Right cardiac atrium (tissue), 5 donors: ENCODE results near the gene SFTPA2. TPM values are rescaled to one million over a fixed set of nuclear protein-coding genes. Genes with fewer than 3 reads are reported as not detected.
"Not testable (repeated sequence)": the region's sequence is repeated elsewhere in the genome, so short reads cannot be mapped to it uniquely, and the experiment has no call there.

Source experiments
- ATAC-seq, 2 donors: fragments of 200-7000 bp; cut with Tn5 transposase; one replicate each; pipeline versions ENCODE4 v1.8.0 to v1.9.1; 2020; ENCODE audit warnings: moderate library complexity in 2 of 2, mild to moderate bottlenecking in 1 of 2
- DNase-seq, 3 donors: peaks; one replicate each; pipeline ENCODE4 v3.0.0-alpha.2; 2020
- H3K27ac ChIP-seq: one replicate; pipeline ENCODE4 v1.5.1; 2013; ENCODE audit warnings: mild to moderate bottlenecking, low read length, control low read depth, moderate library complexity
- H3K27me3 ChIP-seq: one replicate; pipeline ENCODE4 v1.6.1; 2013; ENCODE audit not compliant: control insufficient read depth, insufficient read depth
- H3K4me1 ChIP-seq: one replicate; pipeline ENCODE4 v1.6.1; 2013; ENCODE audit warnings: low read length; ENCODE audit not compliant: control insufficient read depth, insufficient read depth
- H3K4me3 ChIP-seq: one replicate; pipeline ENCODE4 v1.5.1; 2013; ENCODE audit warnings: low read length, control low read depth
- H3K9me3 ChIP-seq: one replicate; pipeline ENCODE4 v1.6.1; 2013; ENCODE audit warnings: low read length; ENCODE audit not compliant: control insufficient read depth
- WGBS: extraction: QIAGEN DNeasy Blood & Tissue Kit; methylation state at CpG from one replicate; pipeline ENCODE4 v1.1.7; 2013; 5-methylcytosine and 5-hydroxymethylcytosine counted together
- intact Hi-C, 4 donors: fragments of 100-400 bp; cut with DNase I; formaldehyde crosslinking; loops; one replicate each; pipeline versions ENCODE4 v1.11.0 to v1.14.0; 2022 to 2023
- polyA plus RNA-seq: library from polyadenylated mRNA; stranded (reverse); fragments of 200-250 nt; gene quantifications from one replicate; pipeline ENCODE4 v1.2.3, GENCODE V29; 2013
- total RNA-seq, 4 donors: library from RNA; stranded (reverse); fragmentation: NEBNext Ultra II Directional; extraction: Animal tissue kit (Norgen Biotek cat#: 25700); gene quantifications; one replicate each; pipeline ENCODE4 v1.2.1, GENCODE V29; 2021
- donor health status: healthy with polysubstance abuse.
- donor health status: DM: no; HTN: yes; CAD: no.
- donor health status: DM: no; HTN: no; CAD: no.
- donor health status: DM: no; HTN: yes; CAD: no; lungs with severe emphysema.
- donor health status: DM: yes; HTN: yes; CAD: no.

Gene SFTPA2
- total and polyA plus RNA-seq, 5 donors, result 0.54 to 2.8 TPM; not detected in 3

DNA sequence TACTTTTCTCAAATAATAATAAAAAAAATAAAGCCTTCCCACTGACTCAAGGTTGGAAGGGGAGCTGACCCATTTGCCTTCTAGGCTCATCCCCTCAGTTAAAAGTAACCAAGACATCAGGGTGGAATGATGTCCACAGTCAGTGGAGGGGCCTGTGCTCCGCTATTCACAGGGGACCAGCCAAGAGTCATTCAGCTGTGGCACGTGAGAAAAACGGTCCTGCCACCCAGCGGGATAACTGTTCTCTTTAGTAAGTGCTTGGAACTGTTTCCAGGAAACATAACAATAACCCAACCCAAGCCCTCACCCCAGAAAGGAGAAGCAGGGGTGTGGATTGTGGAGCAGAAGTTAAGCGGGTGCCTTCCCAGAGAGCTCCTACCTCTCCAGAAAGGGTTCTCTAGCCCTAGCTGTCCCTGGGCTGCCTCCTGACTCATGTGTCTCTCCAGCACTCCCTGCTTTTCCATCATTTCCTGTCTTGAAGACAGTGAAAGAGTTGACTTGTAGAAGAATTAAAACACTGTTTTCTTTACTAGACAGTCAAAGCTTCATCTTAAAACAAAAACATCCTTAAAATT, 50.2 kb downstream of the SFTPA2 start:
- WGBS, result 37% methylated on average over 3 of the region's 5 CpGs
- DNase-seq, H3K4me3 ChIP-seq, intact Hi-C loops, H3K4me1 ChIP-seq, H3K27ac ChIP-seq, H3K9me3 ChIP-seq, H3K27me3 ChIP-seq: not testable (repeated sequence)
- ATAC-seq, result peak; percentile 30 to 58

- WGBS, result 100% methylated on average over 2 of the region's 3 CpGs
These were observed 50.8 kb downstream of the SFTPA2 start for GRCh38 chr10:79509306-79509933.

GRCh38 chr10:79508245-79508644, 52.0 kb downstream of the SFTPA2 start:
- H3K4me1 ChIP-seq, DNase-seq, intact Hi-C loops, H3K27me3 ChIP-seq, H3K4me3 ChIP-seq, ATAC-seq, H3K9me3 ChIP-seq, H3K27ac ChIP-seq: not testable (repeated sequence)
- 85% methylated on average over 3 of the region's 4 CpGs for WGBS

More at GRCh38 chr10:79509306-79509933, 50.8 kb downstream of the SFTPA2 start:
- H3K9me3 ChIP-seq, H3K27me3 ChIP-seq, intact Hi-C loops, H3K27ac ChIP-seq, H3K4me3 ChIP-seq, H3K4me1 ChIP-seq, DNase-seq: not testable (repeated sequence)
- ATAC-seq, result peak; percentile 44 to 69

DNA sequence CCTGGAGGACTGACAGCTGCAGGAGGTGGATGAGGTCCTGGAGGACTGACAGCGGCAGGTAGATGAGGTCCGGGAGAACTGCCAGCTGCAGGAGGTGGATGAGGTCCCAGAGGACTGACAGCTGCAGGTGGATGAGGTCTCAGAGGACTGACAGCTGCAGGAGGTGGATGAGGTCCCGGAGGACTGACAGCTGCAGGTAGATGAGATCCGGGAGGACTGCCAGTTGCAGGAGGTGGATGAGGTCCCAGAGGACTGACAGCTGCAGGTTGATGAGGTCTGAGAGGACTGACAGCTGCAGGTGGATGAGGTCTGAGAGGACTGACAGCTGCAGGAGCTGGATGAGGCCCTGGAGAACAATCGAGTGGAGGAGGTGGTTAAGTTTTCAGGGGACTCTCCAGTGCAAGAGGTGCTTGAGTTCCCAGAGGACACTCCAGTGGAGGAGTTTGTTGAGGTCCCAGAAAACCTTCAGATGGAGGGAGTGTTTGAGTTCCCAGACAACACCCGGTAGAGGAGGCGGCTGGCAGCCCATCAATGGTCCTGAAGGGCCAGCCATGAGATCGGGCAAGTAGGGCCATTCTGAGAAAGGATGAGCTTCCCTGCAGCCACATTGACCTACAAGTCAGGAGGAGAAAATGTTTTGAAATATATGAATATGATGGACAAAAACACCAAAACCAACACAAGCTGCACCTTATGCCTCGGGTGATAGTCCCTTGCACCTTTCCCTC, 52.6 kb downstream of the SFTPA2 start:
- Histone ChIP-seq H3K27me3 (no peaks in the 10 kb centered on the region), H3K4me3 (no peak overlapping the region), H3K4me1 (peaks cover 1% of the 10 kb centered on the region), H3K27ac (no peak overlapping the region), H3K9me3 (no peaks in the 10 kb centered on the region)
- DNase-seq, result no peak
- WGBS, result 86% methylated on average over 9 of the region's 9 CpGs
- intact Hi-C loops, result no loop called here
- ATAC-seq, result no peak

Other genes with a start within 250 kb of the SFTPA2 start
- 100 to 1,000 TPM in 3 of 4 donors, 10 to 100 TPM in 1; 91.8 to 121 (median 110) TPM for gene PPIF, start 212.9 kb downstream of the SFTPA2 start, total RNA-seq
- gene PPIF, start 212.9 kb downstream of the SFTPA2 start, polyA plus RNA-seq, result 97.7 TPM
- gene ZCCHC24, start 114.8 kb downstream of the SFTPA2 start, total RNA-seq, result 10 to 100 TPM; 60.4 to 75.3 (median 63.8) TPM
- 31.3 TPM for gene ZCCHC24, start 114.8 kb downstream of the SFTPA2 start, polyA plus RNA-seq
- gene EIF5AL1, start 47.9 kb downstream of the SFTPA2 start, total RNA-seq, result under 1 TPM in 3 of 4 donors, not detected in 1; 0.09 to 0.57 (median 0.19) TPM
- 0.45 TPM for gene EIF5AL1, start 47.9 kb downstream of the SFTPA2 start, polyA plus RNA-seq
- gene SFTPA1, start 50.5 kb upstream of the SFTPA2 start, total RNA-seq, result 1 to 10 TPM in 1 of 4 donors, under 1 TPM in 1, not detected in 2; 0.11 to 3.7 TPM
- gene SFTPA1, start 50.5 kb upstream of the SFTPA2 start, polyA plus RNA-seq, result not detected
- 1 to 10 TPM; 1.1 to 2.7 (median 1.7) TPM for gene NUTM2B, start 142.8 kb upstream of the SFTPA2 start, total RNA-seq
- 2.0 TPM for gene NUTM2B, start 142.8 kb upstream of the SFTPA2 start, polyA plus RNA-seq